K562 (cell line): ENCODE measurements around the gene ARID4B. TPM values are rescaled to one million over a fixed set of nuclear protein-coding genes. Genes with fewer than 3 reads are reported as not detected.

Experiments
- ATAC-seq: fragments of 200-7000 bp; cut with Tn5 transposase; 3 replicates; pipeline ENCODE4 v1.9.1; 2020; ENCODE audit warnings: moderate library complexity
- BruUV-seq: library from RNA; stranded (reverse); fragments of 400-500 nt; replicated peaks from 2 replicates; lab custom pipeline; 2021; lab: Mats Ljungman, UMichigan
- CTCF ChIA-PET: fragments of 300-600 bp; formaldehyde crosslinking; extraction: SDS; loops from one replicate; lab custom pipeline; 2021; ENCODE audit warnings: low intra/inter-chr PET ratio; lab: Yijun Ruan, JAX
- POLR2A ChIA-PET: fragments of 300-600, 350-650 bp; sonication (Branson Sonifier 250); formaldehyde crosslinking; extraction: SDS; loops from one replicate; lab custom pipeline; 2021; ENCODE audit warnings: antibody characterized with exemption, inconsistent platforms; lab: Yijun Ruan, JAX
- DNase-seq, 4 experiments: peaks; one replicate each; pipeline versions ENCODE4 v3.0.0 to v3.0.0-alpha.2; 2011 to 2018; ENCODE audit warnings: low spot score in 3 of 4, mixed read lengths in 3 of 4; ENCODE audit errors: extremely low read depth in 1 of 4
- FAIRE-seq: peaks from 2 replicates; lab custom pipeline; 2011; peaks lifted over from hg19 to GRCh38; lab: Jason Lieb, UNC
- H2AFZ ChIP-seq: 2 replicates; pipeline ENCODE4 v1.6.0; 2011; ENCODE audit warnings: low read depth, low read length, control low read depth, inconsistent platforms
- H3K27ac ChIP-seq: fragments of 200-600 bp; 3 replicates; pipeline ENCODE4 v1.8.0; 2011; ENCODE audit warnings: low read depth, mild to moderate bottlenecking, control low read depth, inconsistent platforms, low read length, moderate library complexity, mixed read lengths; ENCODE audit errors: extremely low read depth
- H3K27me3 ChIP-seq, 2 experiments: fragments of 300-600 bp in 1 of 2; 2 replicates in 1 of 2; 3 replicates in 1 of 2; pipeline versions ENCODE4 v1.6.0 to v1.8.0; 2011; ENCODE audit warnings: inconsistent platforms in 2 of 2, low read length in 2 of 2, mild to moderate bottlenecking in 1 of 2, mixed read lengths in 1 of 2, moderate library complexity in 1 of 2; ENCODE audit not compliant: control insufficient read depth in 2 of 2, insufficient read depth in 2 of 2
- H3K36me3 ChIP-seq: fragments of 300-600 bp; 3 replicates; pipeline ENCODE4 v1.8.0; 2011; ENCODE audit warnings: mild to moderate bottlenecking, low read length, inconsistent platforms; ENCODE audit not compliant: control insufficient read depth, insufficient read depth
- H3K4me1 ChIP-seq, 2 experiments: fragments of 200-600 bp in 1 of 2; replicated peaks in 1 of 2; 2 replicates in 1 of 2; 3 replicates in 1 of 2; pipeline versions ENCODE4 v1.5.1 to v1.8.0; 2011; ENCODE audit warnings: inconsistent platforms in 2 of 2, low read length in 2 of 2, mild to moderate bottlenecking in 1 of 2, mixed read lengths in 1 of 2, moderate library complexity in 1 of 2; ENCODE audit not compliant: control insufficient read depth in 2 of 2, insufficient read depth in 2 of 2
- H3K4me2 ChIP-seq: 2 replicates; pipeline ENCODE4 v1.6.1; 2011; ENCODE audit warnings: low read length, control low read depth, inconsistent platforms, mixed read lengths; ENCODE audit not compliant: insufficient read depth
- H3K4me3 ChIP-seq: fragments of 200-600 bp; sonication (generic), shearing (Covaris generic); 2 replicates; pipeline ENCODE4 v1.5.1; 2016; ENCODE audit warnings: control low read depth, inconsistent platforms
- H3K79me2 ChIP-seq: fragments of 200-600 bp; 3 replicates; pipeline ENCODE4 v1.8.0; 2011; ENCODE audit warnings: low read length, inconsistent platforms; ENCODE audit not compliant: control insufficient read depth, insufficient read depth
- H3K9ac ChIP-seq, 2 experiments: 2 replicates each; pipeline versions ENCODE4 v1.6.0 to v1.6.1; 2011; ENCODE audit warnings: low read depth in 2 of 2, low read length in 2 of 2, control low read depth in 1 of 2, inconsistent platforms in 1 of 2, mild to moderate bottlenecking in 1 of 2, mixed read lengths in 1 of 2; ENCODE audit not compliant: insufficient read depth in 1 of 2
- H3K9me1 ChIP-seq: one replicate; pipeline ENCODE4 v1.6.0; 2011; ENCODE audit warnings: inconsistent platforms, mild to moderate bottlenecking, low read length, moderate library complexity; ENCODE audit not compliant: control insufficient read depth, insufficient read depth
- H3K9me3 ChIP-seq: replicated peaks from 2 replicates; pipeline ENCODE4 v1.5.1; 2011; ENCODE audit warnings: low read depth, low read length, inconsistent platforms; ENCODE audit not compliant: control insufficient read depth, insufficient read depth
- H4K20me1 ChIP-seq: replicated peaks from 2 replicates; pipeline ENCODE4 v1.6.1; 2011; ENCODE audit warnings: low read length, inconsistent platforms, mixed read lengths; ENCODE audit not compliant: control insufficient read depth, insufficient read depth
- HINFP ChIP-seq: fragments of 450-650 bp; conservative IDR thresholded peaks from 2 replicates; pipeline ENCODE4 v1.6.1; 2016; ENCODE audit warnings: missing genetic modification characterization, low read depth, mild to moderate bottlenecking, control low read depth, missing compliant biosample characterization
- MLLT1 ChIP-seq, 2 experiments: fragments of 450-650 bp; IDR thresholded peaks; 2 replicates each; pipeline ENCODE4 v1.6.1; 2016
- SMAD3 ChIP-seq: fragments of 450-650 bp; formaldehyde crosslinking; conservative IDR thresholded peaks from 2 replicates; pipeline ENCODE4 v1.4.0; 2020; ENCODE audit warnings: mild to moderate bottlenecking
- STAT6 ChIP-seq: sonication (generic); formaldehyde crosslinking; IDR thresholded peaks from 2 replicates; pipeline ENCODE4 v1.8.1; 2023; ENCODE audit warnings: mild to moderate bottlenecking, missing genetic modification reagents
- TEAD2 ChIP-seq: fragments of 450-650 bp; IDR thresholded peaks from 2 replicates; pipeline ENCODE4 v1.6.1; 2016; ENCODE audit warnings: missing genetic modification characterization, control low read depth, missing compliant biosample characterization
- THRB ChIP-seq: fragments of 450-650 bp; formaldehyde crosslinking; conservative IDR thresholded peaks from 2 replicates; pipeline ENCODE4 v1.4.0; 2022; ENCODE audit warnings: mild to moderate bottlenecking, missing genetic modification characterization
- ZNF57 ChIP-seq: fragments of 450-650 bp; formaldehyde crosslinking; IDR thresholded peaks from 2 replicates; pipeline ENCODE4 v1.4.0; 2020; ENCODE audit warnings: mild to moderate bottlenecking, moderate library complexity
- ZNF586 ChIP-seq: fragments of 450-650 bp; formaldehyde crosslinking; conservative IDR thresholded peaks from 2 replicates; pipeline ENCODE4 v1.4.0; 2020; ENCODE audit warnings: mild to moderate bottlenecking, moderate library complexity
- ZNF696 ChIP-seq: fragments of 250-450 bp; sonication (Bioruptor Pico); conservative IDR thresholded peaks from 2 replicates; pipeline ENCODE4 v1.4.0; 2020; ENCODE audit warnings: mild to moderate bottlenecking, moderate library complexity
- WGBS: fragments of 100-300 bp; shearing (Covaris generic); methylation state at CpG from one replicate; pipeline ENCODE4 v1.1.6; 2016; ENCODE audit warnings: low coverage, mixed read lengths; ENCODE audit not compliant: insufficient coverage; ENCODE audit errors: missing lambda C conversion rate; 5-methylcytosine and 5-hydroxymethylcytosine counted together
- in situ Hi-C: fragments of 300-500 bp; cut with MboI; formaldehyde crosslinking; loops from 4 replicates; pipeline ENCODE4 v1.15.0; 2018; ENCODE audit warnings: inconsistent platforms, mixed read lengths
- intact Hi-C: fragments of 100-400 bp; cut with micrococcal nuclease; formaldehyde crosslinking; loops from 2 replicates; pipeline ENCODE4 v1.14.2; 2022
- polyA plus RNA-seq, 8 experiments: library from polyadenylated mRNA; depleted of rRNA in 4 of 8; stranded (reverse) in 5 of 8; unstranded in 3 of 8; fragments of >200 nt; fragmentation: Nextera tagmentation in 2 of 8; fragmentation: Illumina TruSeq in 1 of 8; extraction: Ambion mirVana in 2 of 8; extraction: Trizol in 1 of 8; gene quantifications; 2 replicates each; pipeline versions ENCODE4 v1.2.1 to v1.2.3, GENCODE V29; 2011 to 2014; ENCODE audit warnings: inconsistent platforms in 1 of 8, missing spikeins in 1 of 8
- total RNA-seq, 7 experiments: library from RNA; depleted of rRNA in 6 of 7; stranded (reverse); fragments of >200 nt in 6 of 7; fragmentation: Illumina TruSeq in 2 of 7; extraction: Trizol in 2 of 7; gene quantifications; 2 replicates each; pipeline versions ENCODE4 v1.2.1 to v1.2.3, GENCODE V29; 2011 to 2021; ENCODE audit warnings: low replicate concordance in 1 of 7

The ARID4B gene
- total and polyA plus RNA-seq, 9 of the 15 experiments (the other 6 are each of a cell fraction or from before 2014, with no cell fraction given), result 8.4 to 38.9 (median 18.5) TPM

- BruUV-seq, result no TSS peak
- no peaks in the 10 kb centered on the region for H3K9me3 ChIP-seq
- no peaks in the 10 kb centered on the region for H3K27me3 ChIP-seq
- POLR2A ChIA-PET, result interaction anchor here (1.0 to 1.5 kb wide), 2 partner anchors 15 to 17 kb away, joined by 3 to 4 read pairs; partner anchors contain the start of gene GGPS1
- H4K20me1 ChIP-seq, result no peaks in the 10 kb centered on the region
- WGBS, result 89% methylated on average over 5 of the region's 5 CpGs
- intact Hi-C loops, result no loop called here
- in situ Hi-C loops, result no loop called here
- H3K4me3 ChIP-seq, result no peak overlapping the region
- FAIRE-seq, result no peak
- H3K4me2 ChIP-seq, result no peak overlapping the region
- H3K4me1 ChIP-seq, result no peaks in the 10 kb centered on the region
- no peak for TF ChIP-seq MLLT1 (IDR thresholded peaks at IDR 0.05)
- no peak for TF ChIP-seq TEAD2 (tag)
- TF ChIP-seq ZNF586 (CRISPR knock-in tag), result no peak
- TF ChIP-seq STAT6 (CRISPR knock-in tag), result no peak
- no peak for TF ChIP-seq ZNF696 (CRISPR knock-in tag)
- no peak for TF ChIP-seq THRB (CRISPR knock-in tag)
- TF ChIP-seq SMAD3 (CRISPR knock-in tag), result no peak
- no peak for TF ChIP-seq ZNF57
- no peak for TF ChIP-seq HINFP (tag)
- DNase-seq, result no peak
- H3K9ac ChIP-seq, result no peak overlapping the region
- no peaks in the 10 kb centered on the region for H3K79me2 ChIP-seq
- H3K9me1 ChIP-seq, result no peaks in the 10 kb centered on the region
- CTCF ChIA-PET, result no interaction called here
- no peak for ATAC-seq
- no peak overlapping the region for H3K27ac ChIP-seq
- H3K36me3 ChIP-seq, result peaks cover 30% of the 10 kb centered on the region
- no peak overlapping the region for H2AFZ ChIP-seq
These were observed 15.7 kb upstream of the ARID4B start for GRCh38 chr1:235343726-235344125.
